GM18508 (cell line): ENCODE data around the gene CENATAC.
"Not testable (repeated sequence)": the region's sequence is repeated elsewhere in the genome, so short reads cannot be mapped to it uniquely, and the experiment has no call there.

Experiments used
- ATAC-seq: cut with Tn5 transposase; IDR thresholded peaks from one replicate; pipeline ENCODE4 v1.9.1; 2021; ENCODE audit warnings: moderate number of reproducible peaks; ENCODE audit not compliant: insufficient read depth, unreplicated experiment

Gene CENATAC

GRCh38 chr11:118997627-118998387 is at the start of gene CENATAC:
Gene CENATAC (plus strand): TSS chr11:118998138. CDS start chr11:118998198, 60 bp downstream.
- ATAC-seq, result no peak

DNA sequence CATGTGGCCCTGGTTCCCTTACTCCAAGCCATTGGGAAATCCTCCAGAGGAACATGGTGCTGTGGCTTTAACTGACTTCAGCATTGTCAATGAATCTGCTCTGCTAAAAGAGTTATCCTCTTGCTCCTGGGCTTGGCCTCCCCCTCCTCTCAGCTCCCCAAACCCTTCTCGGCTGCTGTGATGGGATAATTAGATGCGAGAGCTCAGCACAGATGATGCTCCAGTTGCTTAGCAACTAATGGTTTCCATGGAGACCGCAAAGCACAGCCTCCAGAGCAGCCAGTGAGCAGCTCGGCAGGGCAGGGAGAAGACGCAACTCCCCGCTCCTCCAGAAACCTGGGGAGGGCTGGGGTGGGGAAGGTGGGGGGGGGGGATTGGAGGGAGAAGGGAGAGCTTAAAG is 44.7 kb upstream of the CENATAC start:
- ATAC-seq, result no peak

DNA sequence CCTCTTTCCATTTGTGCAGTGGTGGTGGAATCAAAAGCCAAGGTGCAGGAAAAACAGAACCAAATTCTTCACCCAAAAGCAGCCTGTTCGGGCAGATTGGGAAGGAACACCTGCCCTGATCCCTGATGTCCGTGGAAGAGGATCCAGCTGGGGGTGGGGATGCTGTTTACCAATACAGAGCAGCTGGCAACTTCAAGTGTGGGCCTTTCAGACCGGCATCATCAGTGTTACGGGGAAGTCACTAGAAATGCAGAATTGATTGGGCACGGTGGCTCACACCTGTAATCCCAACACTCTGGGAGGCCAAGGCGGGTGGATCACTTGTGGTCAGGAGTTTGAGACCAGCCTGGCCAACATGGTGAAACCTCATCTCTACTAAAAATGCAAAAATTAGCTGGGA is 44.0 kb upstream of the CENATAC start:
- ATAC-seq, result not testable (repeated sequence)

DNA sequence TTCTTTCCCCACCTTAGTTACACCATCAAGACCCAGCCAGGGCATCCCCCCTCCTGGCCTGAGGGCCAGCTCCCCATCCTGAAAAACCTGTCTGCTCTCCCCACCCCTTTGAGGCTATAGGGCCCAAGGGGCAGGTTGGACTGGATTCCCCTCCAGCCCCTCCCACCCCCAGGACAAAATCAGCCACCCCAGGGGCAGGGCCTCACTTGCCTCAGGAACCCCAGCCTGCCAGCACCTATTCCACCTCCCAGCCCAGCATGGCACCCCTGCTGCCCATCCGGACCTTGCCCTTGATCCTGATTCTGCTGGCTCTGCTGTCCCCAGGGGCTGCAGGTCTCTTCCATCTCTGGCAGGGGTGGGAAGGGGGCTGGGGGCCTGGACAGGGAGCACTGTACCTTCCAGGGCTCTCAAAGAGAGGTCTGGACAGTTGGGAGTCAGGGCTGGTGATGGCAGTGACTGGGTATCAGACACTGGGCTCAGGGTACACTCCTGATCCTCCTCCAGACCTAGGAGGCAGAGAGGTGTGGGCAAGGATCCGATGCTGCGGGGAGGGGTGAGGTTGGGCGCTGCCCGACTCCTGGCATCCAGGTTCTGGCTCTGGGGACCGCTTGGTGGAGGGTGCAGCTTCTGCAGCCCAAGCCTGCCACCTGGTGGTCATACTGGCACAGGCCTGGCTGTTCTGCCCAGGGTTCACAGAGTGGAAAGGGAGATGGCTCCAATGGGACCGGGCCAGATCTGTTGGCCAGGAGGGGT is 41.7 kb upstream of the CENATAC start, which contains the start of gene UPK2:
Gene UPK2, plus strand, starts transcription at position 205 of the 753 bp plus-strand sequence. Its CDS starts 53 bp downstream, at position 258.
- no peak for ATAC-seq

DNA sequence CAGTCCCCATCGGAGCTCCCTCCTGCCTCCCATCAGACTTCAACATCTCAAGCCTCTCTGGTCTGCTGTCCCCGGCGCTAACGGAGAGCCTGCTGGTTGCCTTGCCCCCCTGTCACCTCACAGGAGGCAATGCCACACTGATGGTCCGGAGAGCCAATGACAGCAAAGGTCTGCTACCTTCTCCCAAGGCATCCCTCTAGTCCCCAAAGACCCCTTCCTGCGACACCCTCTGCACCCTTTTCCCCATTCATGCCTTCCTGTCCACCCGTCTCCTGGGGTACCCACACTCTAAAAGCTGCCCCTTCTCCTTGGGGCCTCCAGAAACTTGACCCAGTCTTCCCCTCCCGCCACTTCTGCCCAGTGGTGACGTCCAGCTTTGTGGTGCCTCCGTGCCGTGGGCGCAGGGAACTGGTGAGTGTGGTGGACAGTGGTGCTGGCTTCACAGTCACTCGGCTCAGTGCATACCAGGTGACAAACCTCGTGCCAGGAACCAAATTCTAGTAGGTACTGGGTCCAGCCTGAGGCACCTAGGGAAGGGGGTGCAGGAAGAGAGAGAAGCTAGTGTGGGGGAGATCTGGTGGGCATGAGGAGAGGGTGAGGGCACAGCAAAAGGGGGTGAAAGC is 41.0 kb upstream of the CENATAC start:
- ATAC-seq, result no peak

DNA sequence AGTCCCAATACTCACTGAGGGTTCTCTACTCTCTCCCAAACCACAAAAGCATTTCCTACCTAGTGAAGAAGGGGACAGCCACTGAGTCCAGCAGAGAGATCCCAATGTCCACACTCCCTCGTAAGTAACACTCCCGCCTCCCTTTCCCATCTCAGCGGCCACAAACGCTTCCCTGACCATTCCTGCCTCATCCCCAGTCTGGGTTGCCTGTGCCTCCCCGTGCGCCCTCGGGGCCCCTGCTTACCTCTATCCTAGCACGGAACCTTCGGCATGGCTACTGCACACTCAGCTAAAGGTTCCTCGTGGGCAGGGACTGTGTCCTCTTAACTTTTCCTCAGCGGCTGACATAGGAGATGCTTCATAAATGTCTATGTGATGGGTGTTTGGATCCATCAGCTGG is 40.4 kb upstream of the CENATAC start:
- ATAC-seq, result no peak

- no peak for ATAC-seq
These were observed 40.0 kb upstream of the CENATAC start for GRCh38 chr11:118957968-118958367.

DNA sequence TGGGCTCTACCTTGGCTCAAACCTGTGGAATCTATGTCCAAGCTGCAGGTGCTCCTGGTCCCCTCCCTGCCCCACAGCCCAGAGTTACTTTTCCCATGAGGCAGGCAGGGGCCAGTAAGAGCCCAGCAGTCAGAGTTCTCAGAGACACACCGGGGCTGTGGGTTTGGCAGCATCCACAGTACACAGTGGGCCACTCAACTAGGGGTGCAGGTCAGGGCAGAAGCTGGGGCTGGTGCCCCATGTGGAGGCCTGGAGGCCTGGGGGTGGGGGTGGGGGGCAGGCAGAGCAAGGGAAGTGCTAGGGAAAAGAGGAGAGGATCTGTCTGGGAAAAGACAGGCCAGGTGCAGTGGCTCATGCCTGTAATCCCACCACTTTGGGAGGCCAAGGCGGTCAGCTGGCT is 39.4 kb upstream of the CENATAC start:
- ATAC-seq, result no peak

DNA sequence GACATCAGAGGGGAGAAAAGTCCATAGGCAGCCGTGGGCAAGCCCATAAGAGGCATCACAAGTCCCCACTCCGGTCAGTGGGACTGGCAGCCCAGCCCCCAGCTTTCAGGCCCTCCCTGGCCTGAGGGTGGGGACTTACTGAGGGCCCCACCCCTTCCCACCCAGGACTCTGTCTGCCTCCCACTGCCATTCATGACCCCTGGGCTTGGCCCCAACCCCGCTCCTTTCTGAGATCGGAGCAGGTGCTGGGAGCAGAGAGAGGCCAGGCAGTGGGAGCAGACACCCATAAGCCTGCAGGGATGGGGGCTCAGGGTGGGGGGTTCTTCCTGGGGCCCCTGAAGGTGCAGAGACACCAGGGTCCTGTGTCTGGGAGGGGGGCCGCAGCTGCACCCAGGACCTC is 36.7 kb upstream of the CENATAC start:
- no peak for ATAC-seq

DNA sequence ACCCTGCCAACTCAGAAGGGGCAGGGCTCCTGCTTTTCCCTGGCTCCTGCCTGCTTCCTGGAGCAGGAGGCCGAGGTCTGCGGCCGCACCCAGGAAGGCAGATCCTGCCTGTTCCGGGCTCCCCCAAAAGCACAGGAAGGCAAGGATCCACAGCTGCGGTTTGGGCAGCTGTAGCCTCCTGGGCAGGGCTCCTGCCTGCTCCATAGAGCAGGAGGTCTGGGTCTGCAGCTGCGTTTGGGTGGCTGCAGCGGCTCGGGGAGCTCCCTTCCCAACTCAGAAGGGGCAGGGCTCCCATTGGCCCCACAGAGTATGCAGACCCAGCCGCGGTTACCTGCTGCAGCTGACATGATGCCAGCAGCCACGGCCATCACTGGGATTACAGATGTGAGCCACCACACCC is 36.3 kb upstream of the CENATAC start:
- ATAC-seq, result no peak

GRCh38 chr11:118969508-118969907 is 28.4 kb upstream of the CENATAC start:
- not testable (repeated sequence) for ATAC-seq

DNA sequence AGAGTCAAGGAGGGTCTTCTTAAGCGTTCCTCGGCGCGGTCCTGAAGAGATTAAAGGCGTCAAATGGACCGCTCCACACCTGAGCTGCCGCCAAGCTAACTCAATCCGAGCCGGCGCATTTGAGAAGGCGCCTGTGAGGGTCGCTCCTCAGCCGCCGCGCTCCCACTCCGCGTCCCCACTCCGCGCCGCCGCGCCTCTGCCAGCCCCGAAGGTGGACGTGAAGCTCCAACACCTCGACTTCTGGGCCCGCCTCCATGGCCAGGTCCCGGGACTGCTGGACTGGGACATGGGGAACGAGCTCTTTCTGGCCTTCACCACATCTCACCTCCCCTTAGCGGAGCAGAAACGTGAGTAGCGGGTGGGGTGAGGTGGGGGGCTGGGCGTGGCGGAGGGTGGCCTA is 26.3 kb upstream of the CENATAC start, which contains the start of gene FOXR1:
Gene FOXR1, plus strand, starts transcription at position 116 of the 400 bp plus-strand sequence. Its CDS starts 171 bp downstream, at position 287.
- ATAC-seq, result no peak

- no peak for ATAC-seq
These were observed 24.0 kb upstream of the CENATAC start for GRCh38 chr11:118973985-118974384.

- no peak for ATAC-seq
These were observed 21.9 kb upstream of the CENATAC start for GRCh38 chr11:118975771-118976709.

GRCh38 chr11:118979434-118979833 is 18.5 kb upstream of the CENATAC start:
- ATAC-seq, result no peak

DNA sequence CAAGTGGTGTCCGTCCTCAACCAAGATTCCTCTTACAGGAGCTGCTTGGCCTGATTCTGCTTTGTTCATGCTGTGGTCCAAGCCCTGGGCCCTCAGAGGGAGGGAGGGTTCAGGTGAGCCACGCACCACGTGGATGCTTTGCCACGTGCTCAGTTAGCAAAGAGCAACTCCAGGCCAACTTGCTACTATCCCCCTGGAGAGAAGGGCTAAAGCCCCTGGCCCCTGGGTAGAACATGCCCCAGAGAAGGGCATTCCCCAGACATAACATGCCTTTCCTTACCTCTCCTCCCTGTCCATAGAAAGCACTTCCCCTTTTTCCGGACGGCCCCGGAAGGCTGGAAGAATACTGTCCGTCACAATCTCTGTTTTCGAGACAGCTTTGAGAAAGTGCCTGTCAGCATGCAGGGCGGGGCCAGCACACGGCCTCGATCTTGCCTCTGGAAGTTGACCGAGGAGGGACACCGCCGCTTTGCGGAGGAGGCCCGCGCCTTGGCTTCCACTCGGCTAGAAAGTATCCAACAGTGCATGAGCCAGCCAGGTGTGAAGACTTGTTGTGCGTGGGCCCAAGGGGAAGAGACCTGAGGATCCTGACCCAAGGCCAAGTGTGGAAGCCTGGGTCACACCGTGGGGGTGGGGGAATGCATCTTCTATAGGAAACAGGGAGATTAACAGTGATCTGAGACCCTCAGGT is 17.6 kb upstream of the CENATAC start:
- ATAC-seq, result no peak

DNA sequence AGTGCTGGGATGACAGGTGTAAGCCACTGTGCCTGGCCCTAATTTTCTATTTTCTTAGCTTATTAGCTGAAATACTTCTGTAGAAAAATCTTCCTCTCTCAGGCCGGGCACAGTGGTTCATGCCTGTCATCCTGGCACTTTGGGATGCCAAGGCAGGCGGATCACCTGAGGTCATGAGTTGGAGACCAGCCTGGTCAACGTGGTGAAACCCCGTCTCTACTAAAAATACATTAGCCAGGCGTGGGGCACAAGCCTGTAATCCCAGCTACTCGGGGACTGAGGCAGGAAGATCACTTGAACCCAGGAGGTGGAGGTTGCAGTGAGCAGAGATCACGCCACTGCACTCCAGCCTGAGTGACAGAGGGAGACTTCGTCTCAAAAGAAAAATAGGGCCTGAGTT is 13.6 kb upstream of the CENATAC start:
- ATAC-seq, result not testable (repeated sequence)

DNA sequence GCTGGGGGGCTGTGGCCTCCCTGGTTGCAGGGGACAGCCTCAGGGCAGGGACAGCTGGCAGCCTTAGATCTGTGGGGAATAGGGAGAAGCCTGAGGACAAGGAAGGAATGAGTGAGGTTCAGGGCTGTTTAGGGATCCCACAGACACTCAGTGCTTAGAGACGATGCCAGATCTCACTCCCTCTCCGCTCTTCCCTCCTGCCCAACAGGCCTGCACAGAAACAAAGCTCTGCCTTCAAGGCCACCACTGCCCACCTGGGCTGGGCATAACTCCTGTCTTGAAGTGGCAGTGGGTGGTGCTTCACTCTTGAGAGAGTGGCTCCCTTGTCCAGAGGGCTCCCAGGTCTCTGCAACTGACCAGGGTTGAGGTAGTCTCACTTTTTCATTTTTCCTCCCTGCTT is 13.1 kb upstream of the CENATAC start:
- ATAC-seq, result no peak

GRCh38 chr11:118988280-118988679 is 9.7 kb upstream of the CENATAC start:
- no peak for ATAC-seq
